HG03354 (cell line): ENCODE measurements around the gene SPINK5.

Experiments used
- ATAC-seq: cut with Tn5 transposase; IDR thresholded peaks from one replicate; pipeline ENCODE4 v1.9.1; 2021; ENCODE audit warnings: mild to moderate bottlenecking; ENCODE audit not compliant: unreplicated experiment, poor library complexity, severe bottlenecking

The SPINK5 gene

GRCh38 chr5:148172377-148172776 is 108.6 kb downstream of the SPINK5 start:
- ATAC-seq, result no peak

GRCh38 chr5:148176480-148176879 is 112.7 kb downstream of the SPINK5 start:
- ATAC-seq, result no peak

GRCh38 chr5:148177207-148177606 is 113.4 kb downstream of the SPINK5 start:
- ATAC-seq, result no peak

GRCh38 chr5:148179234-148179824 is 115.5 kb downstream of the SPINK5 start:
- peak; percentile 76 for ATAC-seq

- peak; percentile 81 for ATAC-seq
These were observed 122.6 kb downstream of the SPINK5 start for GRCh38 chr5:148186248-148187003.
